SK-N-SH (cell line): Measurements from ENCODE around the gene PSEN2. TPM values are rescaled to one million over a fixed set of nuclear protein-coding genes. Genes with fewer than 3 reads are reported as not detected.
A peak's percentile ranks its signal among the peaks of the same experiment; 100 is the strongest.

Experiments
- CTCF ChIA-PET: fragments of 300-600, 350-600 bp; formaldehyde crosslinking; extraction: SDS; loops from one replicate; lab custom pipeline; 2021; lab: Yijun Ruan, JAX
- POLR2A ChIA-PET: fragments of 350-600 bp; sonication (Branson Sonifier 250); formaldehyde crosslinking; extraction: SDS; loops from one replicate; lab custom pipeline; 2020; ENCODE audit warnings: antibody characterized with exemption, inconsistent platforms; lab: Yijun Ruan, JAX
- DNase-seq: peaks from one replicate; pipeline ENCODE4 v3.0.0; 2012
- H2AFZ ChIP-seq: fragments of 200-600 bp; sonication (generic); 2 replicates; pipeline ENCODE4 v1.8.1; 2016; ENCODE audit warnings: antibody characterized with exemption, mild to moderate bottlenecking, low read depth
- H3F3A ChIP-seq: fragments of 200-600 bp; sonication (generic); replicated peaks from 2 replicates; pipeline ENCODE3; 2016; ENCODE audit warnings: antibody characterized with exemption, mild to moderate bottlenecking; ENCODE audit not compliant: insufficient read depth
- H3K27ac ChIP-seq, 2 experiments: fragments of 200-500 bp in 1 of 2; fragments of 200-600 bp in 1 of 2; sonication (Bioruptor generic) in 1 of 2; sonication (generic), shearing (Covaris generic) in 1 of 2; 2 replicates each; pipeline versions ENCODE4 v1.5.1 to v1.6.1; 2014 to 2016; ENCODE audit warnings: low read depth in 2 of 2, inconsistent platforms in 1 of 2, low read length in 1 of 2, mild to moderate bottlenecking in 1 of 2, mixed read lengths in 1 of 2
- H3K27me3 ChIP-seq: fragments of 200-600 bp; sonication (generic), shearing (Covaris generic); 2 replicates; pipeline ENCODE4 v1.6.1; 2016; ENCODE audit warnings: mixed run types; ENCODE audit not compliant: insufficient read depth
- H3K36me3 ChIP-seq, 2 experiments: fragments of 200-500 bp in 1 of 2; fragments of 200-600 bp in 1 of 2; sonication (Bioruptor generic) in 1 of 2; sonication (generic) in 1 of 2; replicated peaks in 1 of 2; 2 replicates each; pipeline versions ENCODE3 to v1.5.1; 2014 to 2016; ENCODE audit warnings: low read length in 1 of 2, mild to moderate bottlenecking in 1 of 2; ENCODE audit not compliant: insufficient read depth in 2 of 2, control insufficient read depth in 1 of 2
- H3K4me1 ChIP-seq, 2 experiments: fragments of 200-500 bp in 1 of 2; fragments of 200-600 bp in 1 of 2; sonication (Bioruptor generic) in 1 of 2; sonication (generic), shearing (Covaris generic) in 1 of 2; 2 replicates each; pipeline versions ENCODE4 v1.5.1 to v1.6.1; 2014 to 2016; ENCODE audit warnings: low read depth in 1 of 2, low read length in 1 of 2, mixed run types in 1 of 2; ENCODE audit not compliant: insufficient read depth in 2 of 2, control insufficient read depth in 1 of 2
- H3K4me2 ChIP-seq: fragments of 200-600 bp; sonication (generic), shearing (Covaris generic); 2 replicates; pipeline ENCODE4 v1.6.1; 2017; ENCODE audit warnings: mixed run types
- H3K4me3 ChIP-seq, 2 experiments: fragments of 200-500 bp in 1 of 2; fragments of 200-600 bp in 1 of 2; sonication (Bioruptor generic) in 1 of 2; sonication (generic), shearing (Covaris generic) in 1 of 2; 2 replicates each; pipeline versions ENCODE4 v1.5.1 to v1.8.1; 2014 to 2016; ENCODE audit warnings: low read depth in 2 of 2, inconsistent platforms in 1 of 2, low read length in 1 of 2, mild to moderate bottlenecking in 1 of 2, mixed read lengths in 1 of 2, moderate library complexity in 1 of 2
- H3K79me2 ChIP-seq: fragments of 200-600 bp; sonication (generic); 2 replicates; pipeline ENCODE4 v1.8.1; 2017; ENCODE audit warnings: mild to moderate bottlenecking; ENCODE audit not compliant: insufficient read depth
- H3K9ac ChIP-seq: fragments of 200-600 bp; sonication (generic); 2 replicates; pipeline ENCODE4 v1.6.1; 2017; ENCODE audit warnings: mixed run types
- H3K9me2 ChIP-seq: fragments of 200-600 bp; sonication (generic); 2 replicates; pipeline ENCODE4 v1.6.1; 2017; ENCODE audit warnings: mixed run types
- H3K9me3 ChIP-seq: fragments of 200-600 bp; sonication (generic); 2 replicates; pipeline ENCODE4 v1.6.1; 2017; ENCODE audit warnings: mixed run types, mild to moderate bottlenecking, moderate library complexity
- H4K20me1 ChIP-seq: fragments of 200-600 bp; sonication (generic); 2 replicates; pipeline ENCODE4 v1.6.1; 2017; ENCODE audit warnings: mild to moderate bottlenecking, mixed run types; ENCODE audit not compliant: insufficient read depth
- CHD2 ChIP-seq: fragments of 150-350 bp; IDR thresholded peaks from 2 replicates; pipeline ENCODE4 v1.6.1; 2018; ENCODE audit warnings: low read length; ENCODE audit not compliant: partially characterized antibody
- ELF1 ChIP-seq: IDR thresholded peaks from 2 replicates; pipeline ENCODE4 v1.4.0; 2012
- EP300 ChIP-seq, 2 experiments: IDR thresholded peaks; 2 replicates each; pipeline versions ENCODE4 v1.4.0 to v1.6.1; 2012; ENCODE audit warnings: borderline replicate concordance in 1 of 2, low read depth in 1 of 2, low read length in 1 of 2
- FOSL2 ChIP-seq: IDR thresholded peaks from 2 replicates; pipeline ENCODE4 v1.4.0; 2012; ENCODE audit warnings: low read depth, mild to moderate bottlenecking, moderate library complexity, borderline replicate concordance
- FOXJ3 ChIP-seq: sonication (generic); formaldehyde crosslinking; IDR thresholded peaks from 2 replicates; pipeline ENCODE4 v1.5.1; 2020; ENCODE audit warnings: mild to moderate bottlenecking, missing genetic modification reagents
- FOXM1 ChIP-seq: IDR thresholded peaks from 2 replicates; pipeline ENCODE4 v1.4.0; 2012; ENCODE audit warnings: low read depth, mild to moderate bottlenecking
- GATA2 ChIP-seq: sonication (generic); formaldehyde crosslinking; IDR thresholded peaks from 2 replicates; pipeline ENCODE4 v1.5.0; 2020; ENCODE audit warnings: mild to moderate bottlenecking, missing genetic modification reagents
- JUND ChIP-seq: IDR thresholded peaks from 2 replicates; pipeline ENCODE4 v1.4.0; 2012
- MXI1 ChIP-seq: IDR thresholded peaks from 2 replicates; pipeline ENCODE4 v1.6.1; 2012; ENCODE audit warnings: mild to moderate bottlenecking, low read depth, low read length, improper control_type of control experiment
- NFIC ChIP-seq: IDR thresholded peaks from 2 replicates; pipeline ENCODE4 v1.4.0; 2012; ENCODE audit warnings: borderline replicate concordance
- NRF1 ChIP-seq: IDR thresholded peaks from 2 replicates; pipeline ENCODE4 v1.6.1; 2012; ENCODE audit warnings: low read depth, mild to moderate bottlenecking, low read length
- POLR2AphosphoS5 ChIP-seq: IDR thresholded peaks from 2 replicates; pipeline ENCODE4 v1.6.1; 2012; ENCODE audit warnings: low read depth, low read length
- RAD21 ChIP-seq: IDR thresholded peaks from 2 replicates; pipeline ENCODE4 v1.6.1; 2012; ENCODE audit warnings: mild to moderate bottlenecking, low read length
- RFX5 ChIP-seq: IDR thresholded peaks from 2 replicates; pipeline ENCODE4 v1.6.1; 2012; ENCODE audit warnings: mild to moderate bottlenecking, improper control_type of control experiment, low read length
- RXRA ChIP-seq: IDR thresholded peaks from 2 replicates; pipeline ENCODE4 v1.4.0; 2012; ENCODE audit warnings: low read depth, mild to moderate bottlenecking, borderline replicate concordance
- SIN3A ChIP-seq: IDR thresholded peaks from 2 replicates; pipeline ENCODE4 v1.6.1; 2012; ENCODE audit warnings: low read depth, mild to moderate bottlenecking, low read length, moderate library complexity, borderline replicate concordance
- TEAD4 ChIP-seq: IDR thresholded peaks from 2 replicates; pipeline ENCODE4 v1.4.0; 2012; ENCODE audit warnings: mild to moderate bottlenecking, borderline replicate concordance; ENCODE audit not compliant: insufficient read depth
- USF1 ChIP-seq: IDR thresholded peaks from 2 replicates; pipeline ENCODE4 v1.4.0; 2012; ENCODE audit warnings: low read depth, borderline replicate concordance
- YY1 ChIP-seq: IDR thresholded peaks from 2 replicates; pipeline ENCODE4 v1.4.0; 2012; ENCODE audit warnings: low read depth, mild to moderate bottlenecking
- WGBS: methylation state at CpG from one replicate; pipeline ENCODE4 v1.1.6; 2017; ENCODE audit warnings: low lambda C conversion rate; 5-methylcytosine and 5-hydroxymethylcytosine counted together
- polyA plus RNA-seq, 3 experiments: library from polyadenylated mRNA; depleted of rRNA; stranded (reverse); fragments of >200 nt; gene quantifications; 2 replicates each; pipeline ENCODE4 v1.2.3, GENCODE V29; 2012
- TF ChIP-seq, protein P1 (sequence below): IDR thresholded peaks from 2 replicates; pipeline ENCODE4 v1.4.0; 2012; ENCODE audit warnings: low read depth, borderline replicate concordance
- TF ChIP-seq, protein P2 (sequence below): IDR thresholded peaks from 2 replicates; pipeline ENCODE4 v1.4.0; 2012; ENCODE audit warnings: low read depth
- TF ChIP-seq, protein P3 (sequence below): fragments of 200-600 bp; sonication (generic); IDR thresholded peaks from 2 replicates; pipeline ENCODE4 v1.6.1; 2017; ENCODE audit warnings: antibody characterized with exemption, mild to moderate bottlenecking, moderate library complexity
- TF ChIP-seq, protein P4 (sequence below): fragments of 150-350 bp; IDR thresholded peaks from 2 replicates; pipeline ENCODE4 v1.6.1; 2016; ENCODE audit warnings: mild to moderate bottlenecking, low read depth, low read length
- TF ChIP-seq, protein P5 (sequence below): IDR thresholded peaks from 2 replicates; pipeline ENCODE4 v1.6.1; 2012; ENCODE audit warnings: mild to moderate bottlenecking, low read depth, low read length, moderate library complexity

The PSEN2 gene
- polyA plus RNA-seq, 1 of the 3 experiments (the other 2 are of a cell fraction): 20.2 TPM

DNA sequence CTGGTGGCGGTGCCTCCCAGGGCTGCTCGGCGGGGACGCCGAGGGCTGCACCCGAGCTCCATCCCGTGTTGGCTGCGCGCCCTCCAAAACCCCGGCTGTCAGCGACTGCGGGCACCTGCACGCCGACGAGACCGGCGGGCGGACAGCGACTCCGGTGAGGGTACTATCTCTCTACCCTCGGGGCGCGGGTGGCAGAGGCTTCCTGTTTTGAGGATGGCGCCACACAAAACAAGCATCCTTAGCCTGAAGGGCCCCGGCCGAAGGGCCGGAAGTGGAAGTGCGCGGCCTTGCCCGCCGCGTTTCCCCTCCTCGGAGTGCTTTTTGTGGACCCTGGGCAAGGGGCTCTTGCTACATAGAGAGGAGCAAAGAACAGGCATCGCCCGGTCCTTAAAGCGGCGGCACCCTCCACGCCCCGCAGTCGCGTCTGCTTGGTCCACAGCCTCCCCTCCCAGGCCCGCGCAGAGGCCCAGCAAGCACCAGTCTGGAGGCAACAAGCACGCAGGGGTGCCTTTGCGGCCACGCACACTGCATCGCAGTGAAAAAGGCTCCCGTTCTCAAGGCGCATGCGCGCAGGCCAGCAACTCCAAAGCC is 69.1 kb downstream of the PSEN2 start:
- H3K4me2 ChIP-seq: peak overlapping the region; percentile 93
- H3K9me3 ChIP-seq: peaks cover 5% of the 10 kb centered on the region
- H3K4me3 ChIP-seq: peak overlapping the region; percentile 70 to 76
- peak overlapping the region; percentile 80 for H3K9ac ChIP-seq
- H3F3A ChIP-seq: peaks cover 6% of the 10 kb centered on the region
- H3K79me2 ChIP-seq: no peaks in the 10 kb centered on the region
- CTCF ChIA-PET: interaction anchor here (1.0 kb wide), 1 partner anchor 603 kb away, joined by 3 read pairs; no protein-coding TSS in a partner anchor
- H4K20me1 ChIP-seq: no peaks in the 10 kb centered on the region
- peak; percentile 82 for DNase-seq
- POLR2A ChIA-PET: interaction anchor here (0.6 to 1.0 kb wide), 4 partner anchors 379 to 727 kb away, joined by 3 to 4 read pairs (median 3); partner anchors contain the start of gene CDC42BPA
- H3K9me2 ChIP-seq: no peaks in the 10 kb centered on the region
- H2AFZ ChIP-seq: peak overlapping the region; percentile 86
- H3K27me3 ChIP-seq: no peaks in the 10 kb centered on the region
- peaks cover 4 to 15% of the 10 kb centered on the region in 2 experiments; a peak in 2 of 4 replicates for H3K4me1 ChIP-seq
- H3K27ac ChIP-seq: peak overlapping the region; percentile 90 to 99
- H3K36me3 ChIP-seq: no peaks in the 10 kb centered on the region
- WGBS: 2% methylated on average over 25 of the region's 51 CpGs
- TF ChIP-seq EP300 (IDR thresholded peaks at IDR 0.05; ENCODE audit: borderline replicate concordance in 1 of 2, low read depth in 1 of 2, low read length in 1 of 2) (no peak), NRF1 (peak; percentile 85), TEAD4 (no peak), FOXJ3 (CRISPR knock-in tag) (peak; percentile 84), RFX5 (no peak), GATA2 (no peak), FOSL2 (no peak), MXI1 (no peak), RAD21 (no peak), CHD2 (no peak), RXRA (no peak), USF1 (no peak), YY1 (peak; percentile 46; the same call in 1 of the 2 replicates), FOXM1 (no peak), ELF1 (peak; percentile 54), NFIC (0 out of 2 replicates have a peak, but pooled peaks have one; percentile 16), POLR2AphosphoS5 (peak; percentile 94), SIN3A (no peak), JUND (no peak)
- TF ChIP-seq, protein P1, sequence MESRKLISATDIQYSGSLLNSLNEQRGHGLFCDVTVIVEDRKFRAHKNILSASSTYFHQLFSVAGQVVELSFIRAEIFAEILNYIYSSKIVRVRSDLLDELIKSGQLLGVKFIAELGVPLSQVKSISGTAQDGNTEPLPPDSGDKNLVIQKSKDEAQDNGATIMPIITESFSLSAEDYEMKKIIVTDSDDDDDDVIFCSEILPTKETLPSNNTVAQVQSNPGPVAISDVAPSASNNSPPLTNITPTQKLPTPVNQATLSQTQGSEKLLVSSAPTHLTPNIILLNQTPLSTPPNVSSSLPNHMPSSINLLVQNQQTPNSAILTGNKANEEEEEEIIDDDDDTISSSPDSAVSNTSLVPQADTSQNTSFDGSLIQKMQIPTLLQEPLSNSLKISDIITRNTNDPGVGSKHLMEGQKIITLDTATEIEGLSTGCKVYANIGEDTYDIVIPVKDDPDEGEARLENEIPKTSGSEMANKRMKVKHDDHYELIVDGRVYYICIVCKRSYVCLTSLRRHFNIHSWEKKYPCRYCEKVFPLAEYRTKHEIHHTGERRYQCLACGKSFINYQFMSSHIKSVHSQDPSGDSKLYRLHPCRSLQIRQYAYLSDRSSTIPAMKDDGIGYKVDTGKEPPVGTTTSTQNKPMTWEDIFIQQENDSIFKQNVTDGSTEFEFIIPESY: no peak
- TF ChIP-seq, protein P2, sequence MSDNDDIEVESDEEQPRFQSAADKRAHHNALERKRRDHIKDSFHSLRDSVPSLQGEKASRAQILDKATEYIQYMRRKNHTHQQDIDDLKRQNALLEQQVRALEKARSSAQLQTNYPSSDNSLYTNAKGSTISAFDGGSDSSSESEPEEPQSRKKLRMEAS: peak; percentile 89
- TF ChIP-seq, protein P3, sequence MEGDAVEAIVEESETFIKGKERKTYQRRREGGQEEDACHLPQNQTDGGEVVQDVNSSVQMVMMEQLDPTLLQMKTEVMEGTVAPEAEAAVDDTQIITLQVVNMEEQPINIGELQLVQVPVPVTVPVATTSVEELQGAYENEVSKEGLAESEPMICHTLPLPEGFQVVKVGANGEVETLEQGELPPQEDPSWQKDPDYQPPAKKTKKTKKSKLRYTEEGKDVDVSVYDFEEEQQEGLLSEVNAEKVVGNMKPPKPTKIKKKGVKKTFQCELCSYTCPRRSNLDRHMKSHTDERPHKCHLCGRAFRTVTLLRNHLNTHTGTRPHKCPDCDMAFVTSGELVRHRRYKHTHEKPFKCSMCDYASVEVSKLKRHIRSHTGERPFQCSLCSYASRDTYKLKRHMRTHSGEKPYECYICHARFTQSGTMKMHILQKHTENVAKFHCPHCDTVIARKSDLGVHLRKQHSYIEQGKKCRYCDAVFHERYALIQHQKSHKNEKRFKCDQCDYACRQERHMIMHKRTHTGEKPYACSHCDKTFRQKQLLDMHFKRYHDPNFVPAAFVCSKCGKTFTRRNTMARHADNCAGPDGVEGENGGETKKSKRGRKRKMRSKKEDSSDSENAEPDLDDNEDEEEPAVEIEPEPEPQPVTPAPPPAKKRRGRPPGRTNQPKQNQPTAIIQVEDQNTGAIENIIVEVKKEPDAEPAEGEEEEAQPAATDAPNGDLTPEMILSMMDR: no peak
- TF ChIP-seq, protein P4, sequence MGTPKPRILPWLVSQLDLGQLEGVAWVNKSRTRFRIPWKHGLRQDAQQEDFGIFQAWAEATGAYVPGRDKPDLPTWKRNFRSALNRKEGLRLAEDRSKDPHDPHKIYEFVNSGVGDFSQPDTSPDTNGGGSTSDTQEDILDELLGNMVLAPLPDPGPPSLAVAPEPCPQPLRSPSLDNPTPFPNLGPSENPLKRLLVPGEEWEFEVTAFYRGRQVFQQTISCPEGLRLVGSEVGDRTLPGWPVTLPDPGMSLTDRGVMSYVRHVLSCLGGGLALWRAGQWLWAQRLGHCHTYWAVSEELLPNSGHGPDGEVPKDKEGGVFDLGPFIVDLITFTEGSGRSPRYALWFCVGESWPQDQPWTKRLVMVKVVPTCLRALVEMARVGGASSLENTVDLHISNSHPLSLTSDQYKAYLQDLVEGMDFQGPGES: no peak
- TF ChIP-seq, protein P5, sequence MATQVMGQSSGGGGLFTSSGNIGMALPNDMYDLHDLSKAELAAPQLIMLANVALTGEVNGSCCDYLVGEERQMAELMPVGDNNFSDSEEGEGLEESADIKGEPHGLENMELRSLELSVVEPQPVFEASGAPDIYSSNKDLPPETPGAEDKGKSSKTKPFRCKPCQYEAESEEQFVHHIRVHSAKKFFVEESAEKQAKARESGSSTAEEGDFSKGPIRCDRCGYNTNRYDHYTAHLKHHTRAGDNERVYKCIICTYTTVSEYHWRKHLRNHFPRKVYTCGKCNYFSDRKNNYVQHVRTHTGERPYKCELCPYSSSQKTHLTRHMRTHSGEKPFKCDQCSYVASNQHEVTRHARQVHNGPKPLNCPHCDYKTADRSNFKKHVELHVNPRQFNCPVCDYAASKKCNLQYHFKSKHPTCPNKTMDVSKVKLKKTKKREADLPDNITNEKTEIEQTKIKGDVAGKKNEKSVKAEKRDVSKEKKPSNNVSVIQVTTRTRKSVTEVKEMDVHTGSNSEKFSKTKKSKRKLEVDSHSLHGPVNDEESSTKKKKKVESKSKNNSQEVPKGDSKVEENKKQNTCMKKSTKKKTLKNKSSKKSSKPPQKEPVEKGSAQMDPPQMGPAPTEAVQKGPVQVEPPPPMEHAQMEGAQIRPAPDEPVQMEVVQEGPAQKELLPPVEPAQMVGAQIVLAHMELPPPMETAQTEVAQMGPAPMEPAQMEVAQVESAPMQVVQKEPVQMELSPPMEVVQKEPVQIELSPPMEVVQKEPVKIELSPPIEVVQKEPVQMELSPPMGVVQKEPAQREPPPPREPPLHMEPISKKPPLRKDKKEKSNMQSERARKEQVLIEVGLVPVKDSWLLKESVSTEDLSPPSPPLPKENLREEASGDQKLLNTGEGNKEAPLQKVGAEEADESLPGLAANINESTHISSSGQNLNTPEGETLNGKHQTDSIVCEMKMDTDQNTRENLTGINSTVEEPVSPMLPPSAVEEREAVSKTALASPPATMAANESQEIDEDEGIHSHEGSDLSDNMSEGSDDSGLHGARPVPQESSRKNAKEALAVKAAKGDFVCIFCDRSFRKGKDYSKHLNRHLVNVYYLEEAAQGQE: peak; percentile 12; the same call in 1 of the 2 replicates
